Measurements from ENCODE around the gene CFAP92.

The CFAP92 gene

DNA sequence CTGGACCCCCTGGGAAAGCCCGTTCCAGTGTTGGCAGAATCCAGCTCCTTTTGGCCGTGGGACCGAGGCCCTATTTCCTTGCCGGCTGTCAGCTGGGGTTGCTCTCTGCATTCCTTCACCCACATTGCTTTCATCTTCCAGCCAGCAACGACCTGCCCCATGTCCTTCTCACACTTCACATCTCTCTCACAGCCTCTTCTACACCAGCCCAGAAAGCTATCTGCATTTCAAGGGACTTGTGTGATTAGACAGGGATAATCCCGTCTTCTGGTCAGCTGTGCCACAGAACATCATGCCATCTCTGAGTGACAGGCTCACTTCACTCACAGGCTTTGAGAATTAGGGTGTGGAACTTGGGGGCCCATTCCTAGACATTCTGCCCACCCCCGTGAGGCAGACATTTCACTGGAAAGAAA, 23.6 kb upstream of the CFAP92 start:
- TF ChIP-seq TOX (CRISPR knock-in tag; IDR thresholded peaks at IDR 0.05; ENCODE audit: borderline replicate concordance) (no peak), ARNTL (CRISPR knock-in tag; IDR thresholded peaks at IDR 0.05; ENCODE audit: borderline replicate concordance, low read depth) (no peak), PPARA (CRISPR knock-in tag; IDR thresholded peaks at IDR 0.05; ENCODE audit: borderline replicate concordance) (no peak)
- TF ChIP-seq, protein P1, sequence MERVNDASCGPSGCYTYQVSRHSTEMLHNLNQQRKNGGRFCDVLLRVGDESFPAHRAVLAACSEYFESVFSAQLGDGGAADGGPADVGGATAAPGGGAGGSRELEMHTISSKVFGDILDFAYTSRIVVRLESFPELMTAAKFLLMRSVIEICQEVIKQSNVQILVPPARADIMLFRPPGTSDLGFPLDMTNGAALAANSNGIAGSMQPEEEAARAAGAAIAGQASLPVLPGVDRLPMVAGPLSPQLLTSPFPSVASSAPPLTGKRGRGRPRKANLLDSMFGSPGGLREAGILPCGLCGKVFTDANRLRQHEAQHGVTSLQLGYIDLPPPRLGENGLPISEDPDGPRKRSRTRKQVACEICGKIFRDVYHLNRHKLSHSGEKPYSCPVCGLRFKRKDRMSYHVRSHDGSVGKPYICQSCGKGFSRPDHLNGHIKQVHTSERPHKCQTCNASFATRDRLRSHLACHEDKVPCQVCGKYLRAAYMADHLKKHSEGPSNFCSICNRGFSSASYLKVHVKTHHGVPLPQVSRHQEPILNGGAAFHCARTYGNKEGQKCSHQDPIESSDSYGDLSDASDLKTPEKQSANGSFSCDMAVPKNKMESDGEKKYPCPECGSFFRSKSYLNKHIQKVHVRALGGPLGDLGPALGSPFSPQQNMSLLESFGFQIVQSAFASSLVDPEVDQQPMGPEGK (CRISPR knock-in tag; IDR thresholded peaks at IDR 0.05; ENCODE audit: borderline replicate concordance), result no peak
- TF ChIP-seq, protein P2, sequence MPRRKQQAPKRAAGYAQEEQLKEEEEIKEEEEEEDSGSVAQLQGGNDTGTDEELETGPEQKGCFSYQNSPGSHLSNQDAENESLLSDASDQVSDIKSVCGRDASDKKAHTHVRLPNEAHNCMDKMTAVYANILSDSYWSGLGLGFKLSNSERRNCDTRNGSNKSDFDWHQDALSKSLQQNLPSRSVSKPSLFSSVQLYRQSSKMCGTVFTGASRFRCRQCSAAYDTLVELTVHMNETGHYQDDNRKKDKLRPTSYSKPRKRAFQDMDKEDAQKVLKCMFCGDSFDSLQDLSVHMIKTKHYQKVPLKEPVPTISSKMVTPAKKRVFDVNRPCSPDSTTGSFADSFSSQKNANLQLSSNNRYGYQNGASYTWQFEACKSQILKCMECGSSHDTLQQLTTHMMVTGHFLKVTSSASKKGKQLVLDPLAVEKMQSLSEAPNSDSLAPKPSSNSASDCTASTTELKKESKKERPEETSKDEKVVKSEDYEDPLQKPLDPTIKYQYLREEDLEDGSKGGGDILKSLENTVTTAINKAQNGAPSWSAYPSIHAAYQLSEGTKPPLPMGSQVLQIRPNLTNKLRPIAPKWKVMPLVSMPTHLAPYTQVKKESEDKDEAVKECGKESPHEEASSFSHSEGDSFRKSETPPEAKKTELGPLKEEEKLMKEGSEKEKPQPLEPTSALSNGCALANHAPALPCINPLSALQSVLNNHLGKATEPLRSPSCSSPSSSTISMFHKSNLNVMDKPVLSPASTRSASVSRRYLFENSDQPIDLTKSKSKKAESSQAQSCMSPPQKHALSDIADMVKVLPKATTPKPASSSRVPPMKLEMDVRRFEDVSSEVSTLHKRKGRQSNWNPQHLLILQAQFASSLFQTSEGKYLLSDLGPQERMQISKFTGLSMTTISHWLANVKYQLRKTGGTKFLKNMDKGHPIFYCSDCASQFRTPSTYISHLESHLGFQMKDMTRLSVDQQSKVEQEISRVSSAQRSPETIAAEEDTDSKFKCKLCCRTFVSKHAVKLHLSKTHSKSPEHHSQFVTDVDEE (CRISPR knock-in tag; IDR thresholded peaks at IDR 0.05), result no peak
- no peak for ATAC-seq

DNA sequence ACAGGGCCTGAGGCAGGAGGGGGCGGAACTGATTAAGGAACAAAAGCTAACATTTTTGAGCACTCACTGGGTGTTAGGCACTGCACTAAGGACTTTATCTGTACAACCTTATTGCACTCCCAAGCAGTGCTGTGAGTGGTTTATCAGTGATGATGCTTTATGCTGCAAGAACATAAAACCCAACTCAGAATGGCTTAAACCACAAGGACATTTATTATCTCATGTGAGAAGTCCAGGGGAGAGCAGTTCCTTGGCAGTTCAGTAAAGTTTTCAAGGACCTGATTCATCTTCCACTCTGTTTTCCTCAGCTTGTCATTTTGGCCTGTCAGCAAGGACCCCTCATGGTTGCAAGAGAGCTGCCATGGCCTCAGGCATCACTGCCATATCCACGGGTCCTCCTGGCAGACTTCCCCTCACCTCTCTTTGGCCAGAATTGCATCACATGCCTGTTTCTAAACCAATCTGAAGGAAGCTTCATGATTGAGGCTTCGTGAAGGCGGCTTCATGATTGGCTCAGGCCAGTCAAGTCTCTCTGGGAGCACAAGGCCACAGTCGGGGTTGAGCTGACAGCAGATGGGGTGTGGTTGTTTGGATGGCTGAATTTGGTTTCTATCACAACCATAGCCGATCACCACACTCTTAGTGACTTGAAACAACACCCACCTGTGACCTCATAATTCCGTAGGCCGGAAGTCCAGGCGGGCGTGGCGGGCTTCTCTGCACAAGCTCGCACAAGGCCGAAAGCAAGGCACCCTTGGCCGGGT, 23.0 kb upstream of the CFAP92 start:
- TF ChIP-seq, protein P3, sequence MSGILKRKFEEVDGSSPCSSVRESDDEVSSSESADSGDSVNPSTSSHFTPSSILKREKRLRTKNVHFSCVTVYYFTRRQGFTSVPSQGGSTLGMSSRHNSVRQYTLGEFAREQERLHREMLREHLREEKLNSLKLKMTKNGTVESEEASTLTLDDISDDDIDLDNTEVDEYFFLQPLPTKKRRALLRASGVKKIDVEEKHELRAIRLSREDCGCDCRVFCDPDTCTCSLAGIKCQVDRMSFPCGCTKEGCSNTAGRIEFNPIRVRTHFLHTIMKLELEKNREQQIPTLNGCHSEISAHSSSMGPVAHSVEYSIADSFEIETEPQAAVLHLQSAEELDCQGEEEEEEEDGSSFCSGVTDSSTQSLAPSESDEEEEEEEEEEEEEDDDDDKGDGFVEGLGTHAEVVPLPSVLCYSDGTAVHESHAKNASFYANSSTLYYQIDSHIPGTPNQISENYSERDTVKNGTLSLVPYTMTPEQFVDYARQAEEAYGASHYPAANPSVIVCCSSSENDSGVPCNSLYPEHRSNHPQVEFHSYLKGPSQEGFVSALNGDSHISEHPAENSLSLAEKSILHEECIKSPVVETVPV (CRISPR knock-in tag; IDR thresholded peaks at IDR 0.05), result no peak
- no peak for ATAC-seq

DNA sequence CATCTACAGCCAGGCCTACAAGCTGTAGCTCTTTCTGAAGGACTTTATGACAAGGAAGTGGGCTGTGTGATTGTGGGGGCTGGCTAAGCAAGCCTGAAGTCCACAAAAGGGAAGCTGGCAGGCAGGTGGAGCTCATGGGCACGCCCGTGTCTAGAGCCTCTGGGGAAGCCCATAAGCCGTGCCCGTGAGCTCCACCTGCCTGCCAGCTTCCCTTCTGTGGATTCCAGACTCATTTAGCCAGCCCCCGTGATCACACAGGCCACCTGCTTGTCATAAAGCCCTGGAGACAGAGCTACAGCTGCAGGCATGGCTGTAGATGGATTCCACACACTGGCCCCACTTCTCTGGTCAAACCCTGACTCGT, 22.5 kb upstream of the CFAP92 start:
- no peak for ATAC-seq

DNA sequence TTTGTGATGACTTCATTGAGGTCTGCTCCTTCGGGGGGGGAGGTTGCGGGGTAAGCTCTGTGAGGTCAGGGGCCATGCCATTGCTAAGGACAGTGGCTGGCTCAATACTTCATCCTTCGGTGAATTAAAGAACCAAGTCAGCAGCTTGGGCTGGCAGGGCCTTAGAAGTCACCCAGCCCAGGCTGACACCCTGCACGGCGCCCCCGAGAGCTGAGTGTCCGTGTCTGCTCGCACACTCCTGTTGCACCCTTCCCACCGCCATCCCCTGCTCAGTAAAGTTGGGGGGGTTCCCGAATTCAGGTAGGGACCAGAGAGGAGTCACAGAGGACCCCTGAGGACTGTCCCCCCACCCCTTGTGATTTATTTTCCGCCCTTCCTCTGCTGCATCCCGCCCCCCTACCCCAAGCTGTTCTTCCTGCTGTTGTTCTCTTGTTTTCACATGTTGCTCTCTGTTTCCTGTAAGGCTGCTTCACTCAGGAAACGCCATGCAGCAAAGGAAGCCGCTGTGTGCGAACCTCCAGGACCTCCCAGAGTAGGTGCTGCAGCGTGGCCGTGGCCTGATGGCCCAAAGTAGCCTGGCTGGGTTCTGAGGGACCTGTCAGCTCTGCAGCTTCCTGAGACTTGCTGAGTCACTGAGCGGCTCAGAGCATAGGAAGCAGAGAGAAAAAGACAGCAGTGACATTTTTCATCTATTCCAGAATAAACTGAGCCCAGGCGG, 21.7 kb upstream of the CFAP92 start:
- no peak for ATAC-seq
- no peak for TF ChIP-seq ESRRG (CRISPR knock-in tag; IDR thresholded peaks at IDR 0.05)
- TF ChIP-seq PPARA (CRISPR knock-in tag; IDR thresholded peaks at IDR 0.05; ENCODE audit: borderline replicate concordance), result no peak
- no peak for TF ChIP-seq RARB (CRISPR knock-in tag; IDR thresholded peaks at IDR 0.05)
- TF ChIP-seq TCF4 (CRISPR knock-in tag; IDR thresholded peaks at IDR 0.05; ENCODE audit: borderline replicate concordance), result no peak
- TF ChIP-seq ARNTL (CRISPR knock-in tag; IDR thresholded peaks at IDR 0.05; ENCODE audit: borderline replicate concordance, low read depth), result no peak
- no peak for TF ChIP-seq ZC3H10 (CRISPR knock-in tag; IDR thresholded peaks at IDR 0.05)
- no peak for TF ChIP-seq ZNF70 (CRISPR knock-in tag; IDR thresholded peaks at IDR 0.05)
- no peak for TF ChIP-seq GLIS3 (CRISPR knock-in tag; IDR thresholded peaks at IDR 0.05)
- no peak for TF ChIP-seq CSDC2 (CRISPR knock-in tag; IDR thresholded peaks at IDR 0.05)
- TF ChIP-seq BACH2 (CRISPR knock-in tag; IDR thresholded peaks at IDR 0.05; ENCODE audit: borderline replicate concordance), result no peak
- TF ChIP-seq ZFP3 (CRISPR knock-in tag; IDR thresholded peaks at IDR 0.05), result no peak
- no peak for TF ChIP-seq ZNF8 (CRISPR knock-in tag; IDR thresholded peaks at IDR 0.05)
- no peak for TF ChIP-seq ISL1 (CRISPR knock-in tag; IDR thresholded peaks at IDR 0.05)
- TF ChIP-seq, protein P4, sequence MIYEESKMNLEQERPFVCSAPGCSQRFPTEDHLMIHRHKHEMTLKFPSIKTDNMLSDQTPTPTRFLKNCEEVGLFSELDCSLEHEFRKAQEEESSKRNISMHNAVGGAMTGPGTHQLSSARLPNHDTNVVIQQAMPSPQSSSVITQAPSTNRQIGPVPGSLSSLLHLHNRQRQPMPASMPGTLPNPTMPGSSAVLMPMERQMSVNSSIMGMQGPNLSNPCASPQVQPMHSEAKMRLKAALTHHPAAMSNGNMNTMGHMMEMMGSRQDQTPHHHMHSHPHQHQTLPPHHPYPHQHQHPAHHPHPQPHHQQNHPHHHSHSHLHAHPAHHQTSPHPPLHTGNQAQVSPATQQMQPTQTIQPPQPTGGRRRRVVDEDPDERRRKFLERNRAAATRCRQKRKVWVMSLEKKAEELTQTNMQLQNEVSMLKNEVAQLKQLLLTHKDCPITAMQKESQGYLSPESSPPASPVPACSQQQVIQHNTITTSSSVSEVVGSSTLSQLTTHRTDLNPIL (CRISPR knock-in tag; IDR thresholded peaks at IDR 0.05; ENCODE audit: low read depth), result no peak
- TF ChIP-seq OSR1 (CRISPR knock-in tag; IDR thresholded peaks at IDR 0.05), result no peak
- no peak for TF ChIP-seq ZNF565 (CRISPR knock-in tag; conservative IDR thresholded peaks at IDR 0.05; ENCODE audit: low read depth)

More for the DNA sequence above, 22.5 kb upstream of the CFAP92 start:
- TF ChIP-seq OSR1 (CRISPR knock-in tag; IDR thresholded peaks at IDR 0.05) (no peak), TCF4 (CRISPR knock-in tag; IDR thresholded peaks at IDR 0.05; ENCODE audit: borderline replicate concordance) (no peak)
